IMR-90 (cell line): Measurements from ENCODE around the gene VIPR1. TPM values are rescaled to one million over a fixed set of nuclear protein-coding genes. Genes with fewer than 3 reads are reported as not detected.

Experiments used
- ATAC-seq: fragments of 200-7000 bp; cut with Tn5 transposase; 2 replicates; pipeline ENCODE4 v1.9.1; 2020; ENCODE audit warnings: low read depth, mild to moderate bottlenecking, moderate library complexity
- BruUV-seq: library from RNA; stranded (reverse); fragments of 400-500 nt; replicated peaks from 2 replicates; lab custom pipeline; 2021; lab: Mats Ljungman, UMichigan
- CTCF ChIA-PET: fragments of 300-600 bp; formaldehyde crosslinking; extraction: SDS; loops from one replicate; lab custom pipeline; 2021; ENCODE audit warnings: antibody characterized with exemption; lab: Yijun Ruan, JAX
- POLR2A ChIA-PET: fragments of 300-600 bp; sonication (Branson Sonifier 250); formaldehyde crosslinking; loops from one replicate; lab custom pipeline; 2022; ENCODE audit warnings: antibody characterized with exemption; ENCODE audit not compliant: unreplicated experiment; lab: Charles Lee
- DNase-seq: peaks from one replicate; pipeline ENCODE4 v3.0.0; 2013
- H2AFZ ChIP-seq: replicated peaks from 2 replicates; pipeline ENCODE3; 2013; ENCODE audit warnings: low read length, mild to moderate bottlenecking; ENCODE audit not compliant: poor library complexity
- H2AK5ac ChIP-seq: 2 replicates; pipeline ENCODE4 v1.6.1; 2013; ENCODE audit warnings: low read depth, low read length, inconsistent platforms
- H2AK9ac ChIP-seq: replicated peaks from 2 replicates; pipeline ENCODE3; 2013; ENCODE audit warnings: mild to moderate bottlenecking, low read depth, low read length, moderate library complexity; ENCODE audit not compliant: poor library complexity
- H2BK120ac ChIP-seq: 2 replicates; pipeline ENCODE4 v1.6.1; 2013; ENCODE audit warnings: low read depth, low read length, inconsistent platforms
- H2BK15ac ChIP-seq: 3 replicates; pipeline ENCODE4 v1.6.1; 2013; ENCODE audit warnings: low read depth, low read length, inconsistent platforms
- H2BK20ac ChIP-seq: 2 replicates; pipeline ENCODE4 v1.6.1; 2013; ENCODE audit warnings: low read depth, mild to moderate bottlenecking, inconsistent platforms, low read length, moderate library complexity
- H2BK5ac ChIP-seq: 2 replicates; pipeline ENCODE4 v1.6.1; 2013; ENCODE audit warnings: mild to moderate bottlenecking, low read depth, low read length, inconsistent platforms; ENCODE audit not compliant: poor library complexity, severe bottlenecking
- H3K14ac ChIP-seq: replicated peaks from 2 replicates; pipeline ENCODE4 v1.6.1; 2013; ENCODE audit warnings: low read depth, low read length, inconsistent platforms
- H3K18ac ChIP-seq: 2 replicates; pipeline ENCODE4 v1.6.1; 2013; ENCODE audit warnings: low read depth, low read length, control low read depth
- H3K23ac ChIP-seq: 2 replicates; pipeline ENCODE4 v1.6.1; 2013; ENCODE audit warnings: low read depth, low read length, inconsistent platforms
- H3K27ac ChIP-seq: 2 replicates; pipeline ENCODE4 v1.5.1; 2013; ENCODE audit warnings: mild to moderate bottlenecking, control low read depth, low read length; ENCODE audit not compliant: insufficient read depth
- H3K27me3 ChIP-seq: 2 replicates; pipeline ENCODE4 v1.6.1; 2013; ENCODE audit warnings: low read length; ENCODE audit not compliant: control insufficient read depth, insufficient read depth
- H3K36me3 ChIP-seq: 2 replicates; pipeline ENCODE4 v1.6.1; 2013; ENCODE audit warnings: low read length, mixed read lengths; ENCODE audit not compliant: control insufficient read depth, insufficient read depth
- H3K4ac ChIP-seq: 2 replicates; pipeline ENCODE4 v1.6.1; 2013; ENCODE audit warnings: low read depth, low read length, inconsistent platforms
- H3K4me1 ChIP-seq: 2 replicates; pipeline ENCODE4 v1.6.1; 2013; ENCODE audit warnings: low read length, mixed read lengths; ENCODE audit not compliant: control insufficient read depth, insufficient read depth
- H3K4me2 ChIP-seq: 2 replicates; pipeline ENCODE4 v1.6.1; 2013; ENCODE audit warnings: low read depth, mild to moderate bottlenecking, control low read depth, low read length, moderate library complexity
- H3K4me3 ChIP-seq: 2 replicates; pipeline ENCODE4 v1.5.1; 2013; ENCODE audit warnings: low read depth, mild to moderate bottlenecking, control low read depth, low read length, moderate library complexity; ENCODE audit not compliant: insufficient read depth
- H3K56ac ChIP-seq: 2 replicates; pipeline ENCODE4 v1.6.1; 2013; ENCODE audit warnings: low read length, inconsistent platforms; ENCODE audit not compliant: insufficient read depth; ENCODE audit errors: extremely low read depth
- H3K79me1 ChIP-seq, 2 experiments: 2 replicates each; pipeline ENCODE4 v1.6.1; 2013; ENCODE audit warnings: low read length in 2 of 2, inconsistent platforms in 1 of 2, low read depth in 1 of 2
- H3K9ac ChIP-seq: 2 replicates; pipeline ENCODE4 v1.6.1; 2013; ENCODE audit warnings: low read depth, low read length, control low read depth
- H3K9me1 ChIP-seq: 2 replicates; pipeline ENCODE4 v1.6.1; 2013; ENCODE audit warnings: low read length, inconsistent platforms; ENCODE audit not compliant: insufficient read depth
- H3K9me3 ChIP-seq: 2 replicates; pipeline ENCODE4 v1.6.1; 2013; ENCODE audit warnings: low read length; ENCODE audit not compliant: control insufficient read depth, insufficient read depth
- H4K20me1 ChIP-seq: 2 replicates; pipeline ENCODE4 v1.6.1; 2013; ENCODE audit warnings: low read length, inconsistent platforms; ENCODE audit not compliant: insufficient read depth
- H4K5ac ChIP-seq: 2 replicates; pipeline ENCODE4 v1.6.1; 2013; ENCODE audit warnings: mild to moderate bottlenecking, low read depth, low read length, control low read depth
- H4K8ac ChIP-seq, 2 experiments: 2 replicates each; pipeline ENCODE4 v1.6.1; 2013; ENCODE audit warnings: low read depth in 2 of 2, low read length in 2 of 2, control low read depth in 1 of 2, inconsistent platforms in 1 of 2
- H4K91ac ChIP-seq: 2 replicates; pipeline ENCODE4 v1.6.1; 2013; ENCODE audit warnings: low read depth, low read length, inconsistent platforms; ENCODE audit not compliant: insufficient read depth
- BHLHE40 ChIP-seq: fragments of 150-350 bp; IDR thresholded peaks from 2 replicates; pipeline ENCODE4 v1.6.1; 2016; ENCODE audit warnings: mild to moderate bottlenecking, low read depth, low read length
- CEBPB ChIP-seq: IDR thresholded peaks from 2 replicates; pipeline ENCODE4 v1.6.1; 2012; ENCODE audit warnings: low read depth, low read length, improper control_type of control experiment
- MAZ ChIP-seq: IDR thresholded peaks from 2 replicates; pipeline ENCODE4 v1.6.1; 2012; ENCODE audit warnings: low read depth, mild to moderate bottlenecking, low read length, improper control_type of control experiment, moderate library complexity, borderline replicate concordance
- MXI1 ChIP-seq: IDR thresholded peaks from 2 replicates; pipeline ENCODE4 v1.6.1; 2012; ENCODE audit warnings: low read depth, mild to moderate bottlenecking, low read length, moderate library complexity, borderline replicate concordance
- NFE2L2 ChIP-seq: fragments of 150-350 bp; IDR thresholded peaks from 2 replicates; pipeline ENCODE4 v1.6.1; 2016; ENCODE audit warnings: low read depth, mild to moderate bottlenecking, low read length
- POLR2A ChIP-seq: IDR thresholded peaks from 2 replicates; pipeline ENCODE4 v1.6.1; 2012; ENCODE audit warnings: mild to moderate bottlenecking, low read depth, low read length
- RAD21 ChIP-seq: IDR thresholded peaks from 2 replicates; pipeline ENCODE4 v1.6.1; 2012; ENCODE audit warnings: low read length, improper control_type of control experiment
- RCOR1 ChIP-seq: IDR thresholded peaks from 2 replicates; pipeline ENCODE4 v1.6.1; 2012; ENCODE audit warnings: mild to moderate bottlenecking, low read length, improper control_type of control experiment; ENCODE audit not compliant: insufficient replicate concordance
- RFX5 ChIP-seq: IDR thresholded peaks from 2 replicates; pipeline ENCODE4 v1.8.0; 2012; ENCODE audit warnings: low read depth, mild to moderate bottlenecking, low read length, moderate library complexity
- SMC3 ChIP-seq: fragments of 150-350 bp; IDR thresholded peaks from 2 replicates; pipeline ENCODE4 v1.6.1; 2016; ENCODE audit warnings: low read depth, mild to moderate bottlenecking, antibody characterized with exemption, low read length, moderate library complexity
- USF2 ChIP-seq: fragments of 150-350 bp; IDR thresholded peaks from 2 replicates; pipeline ENCODE4 v1.6.1; 2017; ENCODE audit warnings: mild to moderate bottlenecking, antibody characterized with exemption, low read length, low read depth
- WGBS, 2 experiments: methylation state at CpG; one replicate each; pipeline versions ENCODE4 v1.1.5 to v1.1.7; 2013; ENCODE audit warnings: missing lambda C conversion rate in 2 of 2; ENCODE audit not compliant: insufficient read length in 1 of 2; ENCODE audit errors: extremely low coverage in 2 of 2; 5-methylcytosine and 5-hydroxymethylcytosine counted together
- dilution Hi-C: fragments of 300-500 bp; cut with HindIII; formaldehyde crosslinking; loops from one replicate; pipeline ENCODE4 v1.14.3; 2018; ENCODE audit warnings: low sequenced_read_pairs; ENCODE audit not compliant: unreplicated experiment
- in situ Hi-C: fragments of 300-500 bp; cut with MboI; formaldehyde crosslinking; loops from 3 replicates; pipeline ENCODE4 v1.14.3; 2019; ENCODE audit warnings: low sequenced_read_pairs, inconsistent platforms, mixed read lengths
- intact Hi-C: fragments of 100-400 bp; cut with micrococcal nuclease; formaldehyde crosslinking; loops from 2 replicates; pipeline ENCODE4 v1.10.0; 2022
- polyA plus RNA-seq, 3 experiments: library from polyadenylated mRNA; depleted of rRNA; stranded (reverse); fragments of >200 nt; gene quantifications; 2 replicates each; pipeline ENCODE4 v1.2.3, GENCODE V29; 2012; ENCODE audit warnings: low replicate concordance in 1 of 3
- total RNA-seq: library from RNA; depleted of rRNA; stranded (reverse); fragments of >200 nt; gene quantifications from 2 replicates; pipeline ENCODE4 v1.2.3, GENCODE V29; 2012
- TF ChIP-seq, protein P1 (sequence below): fragments of 150-350 bp; IDR thresholded peaks from 2 replicates; pipeline ENCODE4 v1.6.1; 2016; ENCODE audit warnings: low read depth, mild to moderate bottlenecking, low read length, moderate library complexity, borderline replicate concordance
- TF ChIP-seq, protein P2 (sequence below): conservative IDR thresholded peaks from 2 replicates; pipeline ENCODE4 v1.5.1; 2012; ENCODE audit warnings: mild to moderate bottlenecking, low read depth, low read length, improper control_type of control experiment

Gene VIPR1
- total and polyA plus RNA-seq, 2 of the 4 experiments (the other 2 are of a cell fraction), result not detected

DNA sequence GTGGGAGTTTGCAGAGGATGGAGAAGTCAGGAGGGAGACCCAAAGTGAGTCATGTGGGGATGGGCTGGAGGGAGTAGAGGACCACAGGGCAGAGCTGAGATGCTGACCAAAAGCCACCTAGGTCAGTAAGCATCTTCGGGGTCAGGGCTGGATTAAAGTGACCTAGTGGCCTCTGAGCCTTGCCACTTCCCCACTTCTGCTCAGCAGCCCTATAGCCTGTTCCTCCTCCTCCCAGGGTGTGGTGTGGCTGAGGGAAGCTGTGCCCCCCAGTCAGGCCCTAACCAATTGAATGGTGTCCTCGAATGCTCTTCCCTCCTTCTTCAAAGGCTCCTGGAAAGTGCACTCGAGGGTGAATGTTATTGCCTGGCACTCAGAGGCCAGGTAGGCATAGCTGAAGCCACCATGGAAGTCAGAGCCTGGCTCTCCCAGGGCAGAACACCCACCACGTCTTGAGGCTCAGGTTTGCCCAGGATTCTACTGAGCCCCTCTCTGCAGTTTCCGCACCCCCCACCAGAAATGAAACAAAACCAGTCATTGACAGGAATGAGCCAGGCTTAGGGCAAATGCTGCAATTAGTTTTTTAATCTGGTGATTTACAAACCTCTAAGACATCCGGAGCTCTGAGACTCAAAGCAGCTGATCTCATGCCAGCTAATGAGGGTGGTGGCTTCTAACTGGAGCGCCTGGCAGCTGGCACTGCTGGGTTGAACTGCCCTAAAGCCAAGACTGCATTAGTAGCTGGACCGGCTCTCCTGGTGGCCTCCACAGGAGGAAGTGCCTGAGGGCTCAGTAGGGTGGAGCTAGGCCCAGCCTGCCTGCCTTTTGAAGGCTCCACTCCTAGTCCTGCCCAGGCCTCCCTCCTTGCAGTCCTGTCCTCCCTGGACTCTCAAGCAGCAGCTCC, 26.0 kb upstream of the VIPR1 start:
- in situ Hi-C loops, result no loop called here
- no peak overlapping the region for H2BK20ac ChIP-seq
- H3K4ac ChIP-seq, result no peak overlapping the region
- no peak overlapping the region for H3K27ac ChIP-seq
- H3K23ac ChIP-seq, result no peak overlapping the region
- H4K20me1 ChIP-seq, result no peaks in the 10 kb centered on the region
- no peak overlapping the region for H2AFZ ChIP-seq
- ATAC-seq, result no peak
- H4K91ac ChIP-seq, result no peak overlapping the region
- H2BK5ac ChIP-seq, result no peak overlapping the region
- no TSS peak for BruUV-seq
- no peaks in the 10 kb centered on the region for H3K4me1 ChIP-seq
- H3K4me3 ChIP-seq, result no peak overlapping the region
- no peak overlapping the region for H3K14ac ChIP-seq
- no peak for TF ChIP-seq POLR2A
- no peak for TF ChIP-seq SMC3
- no peak for TF ChIP-seq CEBPB
- TF ChIP-seq RAD21, result no peak
- no peak for TF ChIP-seq BHLHE40
- no peak for TF ChIP-seq RFX5
- no peak for TF ChIP-seq MXI1
- TF ChIP-seq, protein P1, sequence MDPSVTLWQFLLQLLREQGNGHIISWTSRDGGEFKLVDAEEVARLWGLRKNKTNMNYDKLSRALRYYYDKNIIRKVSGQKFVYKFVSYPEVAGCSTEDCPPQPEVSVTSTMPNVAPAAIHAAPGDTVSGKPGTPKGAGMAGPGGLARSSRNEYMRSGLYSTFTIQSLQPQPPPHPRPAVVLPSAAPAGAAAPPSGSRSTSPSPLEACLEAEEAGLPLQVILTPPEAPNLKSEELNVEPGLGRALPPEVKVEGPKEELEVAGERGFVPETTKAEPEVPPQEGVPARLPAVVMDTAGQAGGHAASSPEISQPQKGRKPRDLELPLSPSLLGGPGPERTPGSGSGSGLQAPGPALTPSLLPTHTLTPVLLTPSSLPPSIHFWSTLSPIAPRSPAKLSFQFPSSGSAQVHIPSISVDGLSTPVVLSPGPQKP, result no peak
- TF ChIP-seq RCOR1, result no peak
- TF ChIP-seq MAZ, result no peak
- TF ChIP-seq NFE2L2, result no peak
- TF ChIP-seq, protein P2, sequence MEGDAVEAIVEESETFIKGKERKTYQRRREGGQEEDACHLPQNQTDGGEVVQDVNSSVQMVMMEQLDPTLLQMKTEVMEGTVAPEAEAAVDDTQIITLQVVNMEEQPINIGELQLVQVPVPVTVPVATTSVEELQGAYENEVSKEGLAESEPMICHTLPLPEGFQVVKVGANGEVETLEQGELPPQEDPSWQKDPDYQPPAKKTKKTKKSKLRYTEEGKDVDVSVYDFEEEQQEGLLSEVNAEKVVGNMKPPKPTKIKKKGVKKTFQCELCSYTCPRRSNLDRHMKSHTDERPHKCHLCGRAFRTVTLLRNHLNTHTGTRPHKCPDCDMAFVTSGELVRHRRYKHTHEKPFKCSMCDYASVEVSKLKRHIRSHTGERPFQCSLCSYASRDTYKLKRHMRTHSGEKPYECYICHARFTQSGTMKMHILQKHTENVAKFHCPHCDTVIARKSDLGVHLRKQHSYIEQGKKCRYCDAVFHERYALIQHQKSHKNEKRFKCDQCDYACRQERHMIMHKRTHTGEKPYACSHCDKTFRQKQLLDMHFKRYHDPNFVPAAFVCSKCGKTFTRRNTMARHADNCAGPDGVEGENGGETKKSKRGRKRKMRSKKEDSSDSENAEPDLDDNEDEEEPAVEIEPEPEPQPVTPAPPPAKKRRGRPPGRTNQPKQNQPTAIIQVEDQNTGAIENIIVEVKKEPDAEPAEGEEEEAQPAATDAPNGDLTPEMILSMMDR, result no peak
- no peak for TF ChIP-seq USF2
- H4K5ac ChIP-seq, result no peak overlapping the region
- ChIA-PET POLR2A (no interaction called here), CTCF (no interaction called here)
- H2AK5ac ChIP-seq, result no peak overlapping the region
- H3K36me3 ChIP-seq, result no peaks in the 10 kb centered on the region
- H3K18ac ChIP-seq, result no peak overlapping the region
- H4K8ac ChIP-seq, result no peak overlapping the region
- no peak overlapping the region for H2BK120ac ChIP-seq
- H3K9me3 ChIP-seq, result peaks cover 2% of the 10 kb centered on the region
- intact Hi-C loops, result no loop called here
- no peak overlapping the region for H3K4me2 ChIP-seq
- H3K9ac ChIP-seq, result no peak overlapping the region
- WGBS, 2 experiments, result 49% methylated on average over 3 of the region's 8 CpGs; no CpG with 5 or more reads in 1 of the 2 experiments
- no peak overlapping the region for H2BK15ac ChIP-seq
- no peak for DNase-seq
- no peaks in the 10 kb centered on the region for H3K9me1 ChIP-seq
- no peaks in the 10 kb centered on the region for H3K79me1 ChIP-seq
- dilution Hi-C loops, result no loop called here
- no peak overlapping the region for H3K56ac ChIP-seq
- H3K27me3 ChIP-seq, result peaks cover 3% of the 10 kb centered on the region
- H2AK9ac ChIP-seq, result no peak overlapping the region
